Osteoblast (primary cell): Measurements from ENCODE around the gene DDX51. TPM values are rescaled to one million over a fixed set of nuclear protein-coding genes. Genes with fewer than 3 reads are reported as not detected.

Experiments
- DNase-seq: peaks from one replicate; pipeline ENCODE4 v3.0.0; 2011; ENCODE audit warnings: low spot score, mixed read lengths; ENCODE audit not compliant: insufficient read length; ENCODE audit errors: missing footprints
- H2AFZ ChIP-seq: 2 replicates; pipeline ENCODE4 v1.6.0; 2011; ENCODE audit warnings: mild to moderate bottlenecking, low read length
- H3K27ac ChIP-seq: 2 replicates; pipeline ENCODE4 v1.5.1; 2011; ENCODE audit warnings: mild to moderate bottlenecking, low read depth, low read length, moderate library complexity
- H3K27me3 ChIP-seq: 2 replicates; pipeline ENCODE4 v1.6.0; 2012; ENCODE audit warnings: mild to moderate bottlenecking, control low read depth, inconsistent platforms, low read length, moderate library complexity; ENCODE audit not compliant: insufficient read depth
- H3K36me3 ChIP-seq: 2 replicates; pipeline ENCODE4 v1.5.1; 2011; ENCODE audit warnings: mild to moderate bottlenecking, low read length, control low read depth, moderate library complexity; ENCODE audit not compliant: insufficient read depth
- H3K4me1 ChIP-seq: 2 replicates; pipeline ENCODE4 v1.5.1; 2011; ENCODE audit warnings: mild to moderate bottlenecking, low read length, control low read depth, moderate library complexity; ENCODE audit not compliant: insufficient read depth
- H3K4me2 ChIP-seq: 2 replicates; pipeline ENCODE4 v1.6.0; 2011; ENCODE audit warnings: mild to moderate bottlenecking, low read length; ENCODE audit not compliant: insufficient read depth
- H3K4me3 ChIP-seq: fragments of 200-600 bp; sonication (generic); 3 replicates; pipeline ENCODE4 v1.5.1; 2012; ENCODE audit warnings: mild to moderate bottlenecking, low read length, inconsistent platforms; ENCODE audit not compliant: insufficient read depth
- H3K79me2 ChIP-seq: 2 replicates; pipeline ENCODE4 v1.6.0; 2012; ENCODE audit warnings: mild to moderate bottlenecking, low read length, control low read depth, inconsistent platforms; ENCODE audit not compliant: insufficient read depth
- H3K9me3 ChIP-seq: 2 replicates; pipeline ENCODE4 v1.5.1; 2011; ENCODE audit warnings: low read depth, low read length, control low read depth
- H4K20me1 ChIP-seq: 2 replicates; pipeline ENCODE4 v1.6.0; 2012; ENCODE audit warnings: mild to moderate bottlenecking, low read length, control low read depth; ENCODE audit not compliant: insufficient read depth
- total RNA-seq: library from RNA; depleted of rRNA; stranded (reverse); fragments of >200 nt; gene quantifications from 2 replicates; pipeline ENCODE4 v1.2.3, GENCODE V29; 2012
- TF ChIP-seq, protein P1 (sequence below): IDR thresholded peaks from 2 replicates; pipeline ENCODE4 v1.5.1; 2011; ENCODE audit warnings: mild to moderate bottlenecking, low read depth, low read length, moderate library complexity; ENCODE audit errors: extremely low read depth

DDX51 gene
- total RNA-seq, 1 donor, result 6.2 TPM

DNA sequence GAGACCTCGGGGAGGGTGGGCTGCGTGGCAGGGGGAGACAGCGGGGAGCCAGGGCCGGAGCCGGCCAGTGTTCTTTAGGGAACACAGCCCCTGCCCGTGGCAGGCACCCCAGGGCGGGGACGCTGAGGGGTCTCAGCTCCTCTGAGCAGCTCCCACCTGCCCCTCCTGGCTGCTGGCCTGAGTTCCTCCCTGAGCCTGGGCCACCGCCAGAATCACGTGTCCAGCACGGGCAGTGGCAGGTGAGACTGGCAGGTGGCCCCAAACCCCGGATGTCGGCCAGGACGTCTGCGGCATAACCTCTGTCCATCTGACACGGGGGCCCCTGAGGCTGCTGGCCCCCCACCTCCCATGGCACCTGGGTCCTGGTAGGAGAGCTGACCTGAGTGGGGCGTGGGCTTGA is 25.3 kb upstream of the DDX51 start:
- no peak overlapping the region for H2AFZ ChIP-seq
- no peak for DNase-seq
- no peak overlapping the region for H3K27ac ChIP-seq
- no peaks in the 10 kb centered on the region for H3K9me3 ChIP-seq
- H3K4me2 ChIP-seq, result peak overlapping the region; percentile 37
- no peaks in the 10 kb centered on the region for H4K20me1 ChIP-seq
- TF ChIP-seq, protein P1, sequence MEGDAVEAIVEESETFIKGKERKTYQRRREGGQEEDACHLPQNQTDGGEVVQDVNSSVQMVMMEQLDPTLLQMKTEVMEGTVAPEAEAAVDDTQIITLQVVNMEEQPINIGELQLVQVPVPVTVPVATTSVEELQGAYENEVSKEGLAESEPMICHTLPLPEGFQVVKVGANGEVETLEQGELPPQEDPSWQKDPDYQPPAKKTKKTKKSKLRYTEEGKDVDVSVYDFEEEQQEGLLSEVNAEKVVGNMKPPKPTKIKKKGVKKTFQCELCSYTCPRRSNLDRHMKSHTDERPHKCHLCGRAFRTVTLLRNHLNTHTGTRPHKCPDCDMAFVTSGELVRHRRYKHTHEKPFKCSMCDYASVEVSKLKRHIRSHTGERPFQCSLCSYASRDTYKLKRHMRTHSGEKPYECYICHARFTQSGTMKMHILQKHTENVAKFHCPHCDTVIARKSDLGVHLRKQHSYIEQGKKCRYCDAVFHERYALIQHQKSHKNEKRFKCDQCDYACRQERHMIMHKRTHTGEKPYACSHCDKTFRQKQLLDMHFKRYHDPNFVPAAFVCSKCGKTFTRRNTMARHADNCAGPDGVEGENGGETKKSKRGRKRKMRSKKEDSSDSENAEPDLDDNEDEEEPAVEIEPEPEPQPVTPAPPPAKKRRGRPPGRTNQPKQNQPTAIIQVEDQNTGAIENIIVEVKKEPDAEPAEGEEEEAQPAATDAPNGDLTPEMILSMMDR, result no peak
- no peaks in the 10 kb centered on the region for H3K79me2 ChIP-seq
- H3K27me3 ChIP-seq, result no peaks in the 10 kb centered on the region
- H3K4me1 ChIP-seq, result peaks cover 14% of the 10 kb centered on the region
- H3K4me3 ChIP-seq, result no peak overlapping the region
- no peaks in the 10 kb centered on the region for H3K36me3 ChIP-seq

DNA sequence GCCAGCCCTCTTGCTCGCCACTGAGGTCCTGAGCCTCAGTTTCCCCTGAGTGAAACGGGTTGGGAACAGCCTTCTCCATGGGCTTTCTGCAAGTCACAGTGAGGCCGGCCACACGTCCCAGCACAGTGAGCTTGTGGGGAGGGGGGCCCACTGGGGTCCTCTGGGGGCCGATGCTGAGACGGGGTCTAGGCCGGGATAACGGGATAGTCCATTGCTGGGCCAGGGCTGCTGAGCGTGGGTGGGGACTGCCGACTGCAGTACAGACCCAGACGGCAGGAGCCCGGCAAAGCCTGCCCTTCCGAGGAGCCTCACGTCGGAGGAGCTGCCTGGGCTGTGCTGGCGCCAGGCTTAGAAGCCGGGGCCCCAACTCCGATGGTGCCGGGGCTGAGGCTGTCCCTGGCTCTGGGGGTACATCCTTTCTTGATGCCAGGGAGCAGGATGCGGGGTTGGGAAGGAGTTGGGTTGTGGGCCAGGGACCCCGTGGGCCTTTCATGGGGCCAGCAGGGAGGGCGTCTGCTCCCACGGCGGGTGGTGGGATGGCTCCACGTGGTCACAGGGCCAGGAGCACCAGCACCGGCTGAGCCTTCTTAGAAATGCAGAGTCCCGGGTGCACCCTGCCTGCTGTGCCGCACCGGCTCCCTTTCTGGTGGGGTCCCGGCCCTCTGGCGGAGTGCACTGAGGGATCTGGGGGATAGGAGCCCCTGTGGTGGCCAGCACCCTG is 24.4 kb upstream of the DDX51 start:
- Histone ChIP-seq H3K4me3 (no peak overlapping the region), H3K36me3 (no peaks in the 10 kb centered on the region), H3K27me3 (no peaks in the 10 kb centered on the region), H3K4me2 (no peak overlapping the region), H3K27ac (no peak overlapping the region), H3K4me1 (peaks cover 14% of the 10 kb centered on the region), H3K9me3 (no peaks in the 10 kb centered on the region), H4K20me1 (no peaks in the 10 kb centered on the region), H3K79me2 (no peaks in the 10 kb centered on the region), H2AFZ (no peak overlapping the region)
- TF ChIP-seq, protein P1, result no peak
- no peak for DNase-seq

DNA sequence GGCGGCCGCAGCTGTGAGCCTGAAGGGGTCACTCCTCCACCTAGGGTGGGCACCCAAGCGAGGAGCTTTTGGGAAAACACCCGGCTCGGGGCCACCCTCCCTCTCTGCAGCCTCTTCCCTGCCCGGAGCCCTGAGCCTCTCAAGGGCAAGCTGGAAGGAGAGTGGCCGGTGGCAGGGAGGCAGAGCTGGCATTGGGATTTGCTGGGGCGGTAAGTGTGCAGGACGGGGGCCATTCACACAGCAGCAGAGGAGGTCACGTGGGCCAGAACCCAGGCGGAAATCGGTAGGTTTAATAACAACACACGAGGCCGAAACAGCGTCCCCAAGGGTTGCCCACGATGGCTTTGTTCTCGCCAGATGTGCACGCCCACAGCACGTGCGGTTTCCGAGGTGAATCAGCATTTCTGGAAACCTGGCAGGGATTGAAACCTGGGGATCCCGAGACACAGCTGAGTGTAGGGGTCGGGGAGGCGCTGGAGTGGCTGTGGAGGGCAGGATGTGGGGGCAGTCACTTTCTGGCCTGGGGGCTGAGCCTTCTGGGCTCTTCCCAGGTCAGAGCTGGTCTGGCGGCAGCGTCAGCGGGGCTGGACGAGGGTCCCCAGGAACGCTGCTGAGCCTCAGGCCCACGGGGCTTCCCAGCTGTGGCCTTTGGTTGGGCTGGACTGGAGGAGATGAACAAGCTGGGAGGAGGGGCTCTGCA is 23.6 kb upstream of the DDX51 start:
- Histone ChIP-seq H2AFZ (no peak overlapping the region), H4K20me1 (no peaks in the 10 kb centered on the region), H3K27ac (no peak overlapping the region), H3K4me1 (peaks cover 20% of the 10 kb centered on the region), H3K4me2 (no peak overlapping the region), H3K27me3 (no peaks in the 10 kb centered on the region), H3K9me3 (no peaks in the 10 kb centered on the region), H3K36me3 (no peaks in the 10 kb centered on the region), H3K4me3 (no peak overlapping the region), H3K79me2 (no peaks in the 10 kb centered on the region)
- no peak for DNase-seq
- TF ChIP-seq, protein P1, result no peak
